GM18951 (cell line): ENCODE data around the gene FAM3C.

Experiments used
- POLR2A ChIP-seq: IDR thresholded peaks from 4 replicates; pipeline ENCODE4 v1.6.1; 2011; ENCODE audit warnings: mild to moderate bottlenecking; ENCODE audit not compliant: insufficient read length, insufficient read depth; ENCODE audit errors: extremely low read depth
- in situ Hi-C: fragments of 300-500 bp; cut with MboI; formaldehyde crosslinking; loops from one replicate; pipeline ENCODE4 v1.12.0; 2022; ENCODE audit warnings: low sequenced_read_pairs, mixed read lengths, inconsistent platforms; ENCODE audit not compliant: unreplicated experiment

The FAM3C gene

GRCh38 chr7:121376979-121377378 is 19.1 kb downstream of the FAM3C start:
- TF ChIP-seq POLR2A = no peak
- in situ Hi-C loops = no loop called here

GRCh38 chr7:121373177-121373576 is 22.9 kb downstream of the FAM3C start:
- no peak for TF ChIP-seq POLR2A
- in situ Hi-C loops = no loop called here

GRCh38 chr7:121372376-121373010 is 23.6 kb downstream of the FAM3C start:
- TF ChIP-seq POLR2A = no peak
- in situ Hi-C loops = no loop called here

GRCh38 chr7:121371883-121372282 is 24.2 kb downstream of the FAM3C start:
- TF ChIP-seq POLR2A = no peak
- in situ Hi-C loops = no loop called here

GRCh38 chr7:121371367-121371766 is 24.7 kb downstream of the FAM3C start:
- in situ Hi-C loops = no loop called here
- no peak for TF ChIP-seq POLR2A

- in situ Hi-C loops = loop anchor here (5.0 kb wide), 1 partner anchor 178 kb away; no protein-coding TSS in a partner anchor
- no peak for TF ChIP-seq POLR2A
Measured at GRCh38 chr7:121369462-121369861, 26.6 kb downstream of the FAM3C start.

GRCh38 chr7:121366852-121367431 is 29.2 kb downstream of the FAM3C start:
- in situ Hi-C loops = loop anchor here (5.0 kb wide), 1 partner anchor 180 kb away; no protein-coding TSS in a partner anchor
- TF ChIP-seq POLR2A = no peak

GRCh38 chr7:121360564-121360963 is 35.5 kb downstream of the FAM3C start:
- in situ Hi-C loops = no loop called here
- no peak for TF ChIP-seq POLR2A

GRCh38 chr7:121355574-121355973 is 40.5 kb downstream of the FAM3C start:
- no peak for TF ChIP-seq POLR2A
- in situ Hi-C loops = no loop called here

- in situ Hi-C loops = no loop called here
- TF ChIP-seq POLR2A = no peak
Measured at GRCh38 chr7:121352323-121352722, 43.8 kb downstream of the FAM3C start.

- in situ Hi-C loops = no loop called here
- no peak for TF ChIP-seq POLR2A
Measured at GRCh38 chr7:121351682-121352081, 44.4 kb downstream of the FAM3C start.

- no peak for TF ChIP-seq POLR2A
- in situ Hi-C loops = loop anchor here (25.0 kb wide), 1 partner anchor 207 kb away; no protein-coding TSS in a partner anchor
Measured at GRCh38 chr7:121344497-121344896, 51.6 kb downstream of the FAM3C start.

- TF ChIP-seq POLR2A = no peak
- in situ Hi-C loops = loop anchor here (25.0 kb wide), 1 partner anchor 207 kb away; no protein-coding TSS in a partner anchor
Measured at GRCh38 chr7:121344093-121344492, 52.0 kb downstream of the FAM3C start.

GRCh38 chr7:121343302-121343701 is 52.8 kb downstream of the FAM3C start:
- in situ Hi-C loops = loop anchor here (25.0 kb wide), 1 partner anchor 206 kb away; no protein-coding TSS in a partner anchor
- TF ChIP-seq POLR2A = no peak
